ENCODE measurements around the gene FKBP11.

DNA sequence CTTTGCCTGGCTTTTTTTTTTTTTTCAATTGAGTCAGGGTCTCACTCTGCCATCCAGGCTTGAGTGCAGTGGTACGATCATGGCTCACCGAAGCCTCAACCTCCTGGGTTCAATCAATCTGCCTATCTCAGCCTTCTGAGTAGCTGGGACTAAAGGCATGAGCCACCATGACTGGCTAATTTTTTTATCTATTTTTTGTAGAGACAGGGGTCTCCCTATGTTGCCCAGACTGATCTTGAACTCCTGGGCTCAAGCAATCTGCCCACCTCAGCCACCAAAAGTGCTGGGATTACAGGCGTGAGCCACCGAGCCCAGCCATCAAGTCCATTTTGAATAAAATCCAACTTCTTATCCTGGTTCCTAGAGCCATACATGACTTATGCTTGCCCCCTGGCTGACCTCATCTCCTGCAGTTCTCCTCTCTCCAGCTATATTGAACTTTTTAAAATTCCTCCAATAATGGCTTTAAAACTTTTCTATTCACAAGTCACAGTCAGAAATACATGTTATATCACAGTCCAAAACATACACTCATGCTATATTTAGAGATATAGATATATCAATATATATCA lies 49.3 kb downstream of the FKBP11 start:
- TF ChIP-seq, protein P1, sequence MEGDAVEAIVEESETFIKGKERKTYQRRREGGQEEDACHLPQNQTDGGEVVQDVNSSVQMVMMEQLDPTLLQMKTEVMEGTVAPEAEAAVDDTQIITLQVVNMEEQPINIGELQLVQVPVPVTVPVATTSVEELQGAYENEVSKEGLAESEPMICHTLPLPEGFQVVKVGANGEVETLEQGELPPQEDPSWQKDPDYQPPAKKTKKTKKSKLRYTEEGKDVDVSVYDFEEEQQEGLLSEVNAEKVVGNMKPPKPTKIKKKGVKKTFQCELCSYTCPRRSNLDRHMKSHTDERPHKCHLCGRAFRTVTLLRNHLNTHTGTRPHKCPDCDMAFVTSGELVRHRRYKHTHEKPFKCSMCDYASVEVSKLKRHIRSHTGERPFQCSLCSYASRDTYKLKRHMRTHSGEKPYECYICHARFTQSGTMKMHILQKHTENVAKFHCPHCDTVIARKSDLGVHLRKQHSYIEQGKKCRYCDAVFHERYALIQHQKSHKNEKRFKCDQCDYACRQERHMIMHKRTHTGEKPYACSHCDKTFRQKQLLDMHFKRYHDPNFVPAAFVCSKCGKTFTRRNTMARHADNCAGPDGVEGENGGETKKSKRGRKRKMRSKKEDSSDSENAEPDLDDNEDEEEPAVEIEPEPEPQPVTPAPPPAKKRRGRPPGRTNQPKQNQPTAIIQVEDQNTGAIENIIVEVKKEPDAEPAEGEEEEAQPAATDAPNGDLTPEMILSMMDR (IDR thresholded peaks at IDR 0.05), result no peak
- no peak for TF ChIP-seq EZH2 (IDR thresholded peaks at IDR 0.05)
